Spleen (tissue), 7 donors: ENCODE results near the gene SGK2.

ENCODE experiments used
- CTCF ChIP-seq, 11 experiments: fragments of 200-600 bp in 7 of 11; fragments of 450-650 bp in 4 of 11; sonication (generic) in 4 of 11; IDR thresholded peaks in 8 of 11; conservative IDR thresholded peaks in 3 of 11; 1 replicate in 7 of 11; 2 replicates in 4 of 11; pipeline versions ENCODE4 v1.4.0 to v1.8.0; 2016 to 2021; ENCODE audit warnings: antibody characterized with exemption in 11 of 11, inconsistent platforms in 4 of 11, mild to moderate bottlenecking in 1 of 11
- POLR2A ChIP-seq, 3 donors: fragments of 450-650 bp; IDR thresholded peaks; one replicate each; pipeline ENCODE4 v1.5.1; 2017; ENCODE audit warnings: antibody characterized with exemption in 3 of 3, mild to moderate bottlenecking in 1 of 3
- POLR2AphosphoS5 ChIP-seq, 3 donors: sonication (generic); formaldehyde crosslinking; IDR thresholded peaks; one replicate each; pipeline ENCODE4 v1.5.1; 2017; ENCODE audit warnings: antibody characterized with exemption in 3 of 3
- donor health status: DM: no; HTN: no; CAD: no; lungs with moderate emphysema.
- donor health status: DM: no; HTN: no; CAD: no.
- donor health status: DM: no; HTN: no; CAD: no.

GRCh38 chr20:43545837-43546578 is 12.8 kb upstream of the SGK2 start:
- TF ChIP-seq CTCF (IDR thresholded peaks at IDR 0.05 in 8 of 11, conservative IDR thresholded peaks at IDR 0.05 in 3 of 11) (no peak), POLR2A (IDR thresholded peaks at IDR 0.05) (no peak), POLR2AphosphoS5 (IDR thresholded peaks at IDR 0.05) (no peak)
